ENCODE measurements around the gene CAMK1D. TPM values are rescaled to one million over a fixed set of nuclear protein-coding genes. Genes with fewer than 3 reads are reported as not detected.

CAMK1D gene
- polyA plus RNA-seq, 1 donor (not counting 4 experiments of a cell fraction or from before 2014, with no cell fraction given): 0.76 TPM

DNA sequence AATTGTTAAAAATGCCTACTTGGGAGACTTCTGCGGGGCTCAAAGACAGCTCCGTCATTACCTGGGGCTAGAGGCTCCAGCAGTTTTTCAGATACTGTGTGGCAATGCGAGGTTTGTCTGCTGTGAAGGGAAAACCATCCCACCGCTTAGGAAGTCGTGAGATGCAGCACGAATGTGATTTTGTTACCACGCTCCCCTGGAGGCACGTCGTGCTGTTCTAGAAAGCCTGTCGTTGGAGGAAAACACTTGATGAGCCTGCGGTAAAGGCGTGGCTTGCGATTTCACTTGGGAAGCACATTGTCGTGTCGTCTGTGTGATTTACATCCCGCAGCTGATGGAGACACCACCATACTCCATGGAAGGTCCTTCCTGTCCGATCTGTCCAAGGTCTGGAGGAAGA is 39.3 kb downstream of the CAMK1D start:
- no peaks in the 10 kb centered on the region for H3K4me1 ChIP-seq (ENCODE audit: control insufficient read depth, extremely low read depth, insufficient read depth, low read length)
- no peak overlapping the region for H3K9ac ChIP-seq (ENCODE audit: control insufficient read depth, extremely low read depth, insufficient read depth, low read length)
- TF ChIP-seq, protein P1, sequence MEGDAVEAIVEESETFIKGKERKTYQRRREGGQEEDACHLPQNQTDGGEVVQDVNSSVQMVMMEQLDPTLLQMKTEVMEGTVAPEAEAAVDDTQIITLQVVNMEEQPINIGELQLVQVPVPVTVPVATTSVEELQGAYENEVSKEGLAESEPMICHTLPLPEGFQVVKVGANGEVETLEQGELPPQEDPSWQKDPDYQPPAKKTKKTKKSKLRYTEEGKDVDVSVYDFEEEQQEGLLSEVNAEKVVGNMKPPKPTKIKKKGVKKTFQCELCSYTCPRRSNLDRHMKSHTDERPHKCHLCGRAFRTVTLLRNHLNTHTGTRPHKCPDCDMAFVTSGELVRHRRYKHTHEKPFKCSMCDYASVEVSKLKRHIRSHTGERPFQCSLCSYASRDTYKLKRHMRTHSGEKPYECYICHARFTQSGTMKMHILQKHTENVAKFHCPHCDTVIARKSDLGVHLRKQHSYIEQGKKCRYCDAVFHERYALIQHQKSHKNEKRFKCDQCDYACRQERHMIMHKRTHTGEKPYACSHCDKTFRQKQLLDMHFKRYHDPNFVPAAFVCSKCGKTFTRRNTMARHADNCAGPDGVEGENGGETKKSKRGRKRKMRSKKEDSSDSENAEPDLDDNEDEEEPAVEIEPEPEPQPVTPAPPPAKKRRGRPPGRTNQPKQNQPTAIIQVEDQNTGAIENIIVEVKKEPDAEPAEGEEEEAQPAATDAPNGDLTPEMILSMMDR (optimal IDR thresholded peaks at IDR 0.05 in 1 of 3, IDR thresholded peaks at IDR 0.05 in 1 of 3, conservative IDR thresholded peaks at IDR 0.05 in 1 of 3; ENCODE audit: extremely low read depth in 1 of 3, insufficient read depth in 2 of 3, low read length in 3 of 3): no peak
- TF ChIP-seq EZH2 (IDR thresholded peaks at IDR 0.05; ENCODE audit: low read length): no peak
- no peak overlapping the region for H2AFZ ChIP-seq (ENCODE audit: control insufficient read depth, low read length)
- no peak overlapping the region for H3K4me3 ChIP-seq (ENCODE audit: control insufficient read depth in 2 of 3, extremely low read depth in 1 of 3, insufficient read depth in 2 of 3, low read depth in 1 of 3, low read length in 3 of 3)
- DNase-seq (ENCODE audit: low read depth, low spot score) (no peak), FAIRE-seq (no peak)
- H3K4me2 ChIP-seq (ENCODE audit: control insufficient read depth, extremely low read depth, insufficient read depth, low read depth, low read length): no peak overlapping the region
- no peak overlapping the region for H3K27ac ChIP-seq (ENCODE audit: control insufficient read depth, insufficient read depth, low read length)
- peaks cover 7% of the 10 kb centered on the region for H3K27me3 ChIP-seq (ENCODE audit: control insufficient read depth, extremely low read depth, insufficient read depth, low read length)
- dilution Hi-C loops (cut with MboI; ENCODE audit: extremely low pct_ligation_motif_present, low sequenced_read_pairs): no loop called here
- no peaks in the 10 kb centered on the region for H3K9me3 ChIP-seq (ENCODE audit: control insufficient read depth, low read depth, low read length)
- no peaks in the 10 kb centered on the region for H3K36me3 ChIP-seq (ENCODE audit: control insufficient read depth in 2 of 2, extremely low read depth in 1 of 2, insufficient read depth in 2 of 2, low read length in 2 of 2)
- H3K9me1 ChIP-seq (ENCODE audit: control insufficient read depth, extremely low read depth, insufficient read depth, low read length): no peaks in the 10 kb centered on the region
- H3K79me2 ChIP-seq (ENCODE audit: control insufficient read depth, insufficient read depth, low read length): no peaks in the 10 kb centered on the region
- no peaks in the 10 kb centered on the region for H4K20me1 ChIP-seq (ENCODE audit: control insufficient read depth, extremely low read depth, insufficient read depth, low read length)

DNA sequence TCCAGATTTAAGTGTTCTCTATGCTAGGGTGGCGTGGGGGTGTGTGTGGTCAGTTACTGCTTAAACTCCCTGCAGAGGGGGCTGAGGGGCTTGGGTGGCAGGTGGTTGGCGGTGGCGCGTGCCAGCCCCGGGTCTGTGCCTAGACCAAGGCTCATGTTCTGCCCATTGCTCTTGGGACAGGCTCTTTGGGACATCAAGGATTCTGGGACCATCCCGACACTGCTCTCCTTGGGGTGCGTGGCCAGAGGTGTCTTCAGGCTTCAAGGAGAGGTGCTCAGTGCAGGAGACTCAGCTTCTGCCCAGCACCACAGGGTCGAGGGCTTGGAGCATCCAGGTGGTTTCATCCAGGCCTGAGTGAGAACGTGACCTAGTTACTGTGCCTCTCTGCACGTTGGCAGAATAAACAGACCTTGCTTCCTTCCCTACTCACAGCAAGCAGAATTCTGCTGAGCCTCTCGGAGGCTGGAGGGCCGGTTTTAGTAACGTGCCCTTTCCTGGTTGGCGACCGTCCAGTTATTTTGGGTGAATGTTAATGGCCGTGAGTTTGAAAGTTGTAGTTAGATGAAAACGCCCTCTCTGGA is 39.9 kb downstream of the CAMK1D start:
- Histone ChIP-seq H3K4me1 (ENCODE audit: control insufficient read depth, extremely low read depth, insufficient read depth, low read length) (no peaks in the 10 kb centered on the region), H3K36me3 (ENCODE audit: control insufficient read depth in 2 of 2, extremely low read depth in 1 of 2, insufficient read depth in 2 of 2, low read length in 2 of 2) (no peaks in the 10 kb centered on the region), H3K27ac (ENCODE audit: control insufficient read depth, insufficient read depth, low read length) (no peak overlapping the region), H3K9ac (ENCODE audit: control insufficient read depth, extremely low read depth, insufficient read depth, low read length) (no peak overlapping the region), H3K79me2 (ENCODE audit: control insufficient read depth, insufficient read depth, low read length) (no peaks in the 10 kb centered on the region), H3K4me2 (ENCODE audit: control insufficient read depth, extremely low read depth, insufficient read depth, low read depth, low read length) (no peak overlapping the region), H3K27me3 (ENCODE audit: control insufficient read depth, extremely low read depth, insufficient read depth, low read length) (peaks cover 7% of the 10 kb centered on the region), H3K9me3 (ENCODE audit: control insufficient read depth, low read depth, low read length) (no peaks in the 10 kb centered on the region), H2AFZ (ENCODE audit: control insufficient read depth, low read length) (no peak overlapping the region), H3K9me1 (ENCODE audit: control insufficient read depth, extremely low read depth, insufficient read depth, low read length) (no peaks in the 10 kb centered on the region), H3K4me3 (ENCODE audit: control insufficient read depth in 2 of 3, extremely low read depth in 1 of 3, insufficient read depth in 2 of 3, low read depth in 1 of 3, low read length in 3 of 3) (no peak overlapping the region), H4K20me1 (ENCODE audit: control insufficient read depth, extremely low read depth, insufficient read depth, low read length) (no peaks in the 10 kb centered on the region)
- TF ChIP-seq EZH2 (IDR thresholded peaks at IDR 0.05; ENCODE audit: low read length): no peak
- TF ChIP-seq, protein P1 (optimal IDR thresholded peaks at IDR 0.05 in 1 of 3, IDR thresholded peaks at IDR 0.05 in 1 of 3, conservative IDR thresholded peaks at IDR 0.05 in 1 of 3; ENCODE audit: extremely low read depth in 1 of 3, insufficient read depth in 2 of 3, low read length in 3 of 3): no peak
- no peak for FAIRE-seq
- no peak for DNase-seq (ENCODE audit: low read depth, low spot score)
- dilution Hi-C loops (cut with MboI; ENCODE audit: extremely low pct_ligation_motif_present, low sequenced_read_pairs): no loop called here

All from keratinocyte (primary cell).